ENCODE measurements around the gene OS9.

DNA sequence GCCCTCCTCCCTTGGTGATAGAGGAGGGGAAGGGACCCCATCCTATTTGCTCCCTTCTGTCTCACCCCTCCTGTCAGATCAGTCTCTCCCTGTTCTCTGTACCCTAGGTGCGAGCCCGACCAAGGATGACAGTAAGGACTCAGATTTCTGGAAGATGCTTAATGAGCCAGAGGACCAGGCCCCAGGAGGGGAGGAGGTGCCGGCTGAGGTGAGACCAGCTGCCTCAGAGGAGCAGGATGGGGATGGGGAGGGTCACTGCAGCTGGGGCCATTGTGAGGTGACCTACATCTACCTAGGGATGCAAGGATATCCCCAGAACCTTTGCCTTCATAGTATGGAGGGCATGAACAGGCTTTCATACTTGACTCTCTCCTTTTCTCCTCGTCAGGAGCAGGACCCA is 22.4 kb downstream of the OS9 start:
- TF ChIP-seq POLR2A (IDR thresholded peaks at IDR 0.05) (no peak), EP300 (IDR thresholded peaks at IDR 0.05) (no peak)
- TF ChIP-seq, protein P1, sequence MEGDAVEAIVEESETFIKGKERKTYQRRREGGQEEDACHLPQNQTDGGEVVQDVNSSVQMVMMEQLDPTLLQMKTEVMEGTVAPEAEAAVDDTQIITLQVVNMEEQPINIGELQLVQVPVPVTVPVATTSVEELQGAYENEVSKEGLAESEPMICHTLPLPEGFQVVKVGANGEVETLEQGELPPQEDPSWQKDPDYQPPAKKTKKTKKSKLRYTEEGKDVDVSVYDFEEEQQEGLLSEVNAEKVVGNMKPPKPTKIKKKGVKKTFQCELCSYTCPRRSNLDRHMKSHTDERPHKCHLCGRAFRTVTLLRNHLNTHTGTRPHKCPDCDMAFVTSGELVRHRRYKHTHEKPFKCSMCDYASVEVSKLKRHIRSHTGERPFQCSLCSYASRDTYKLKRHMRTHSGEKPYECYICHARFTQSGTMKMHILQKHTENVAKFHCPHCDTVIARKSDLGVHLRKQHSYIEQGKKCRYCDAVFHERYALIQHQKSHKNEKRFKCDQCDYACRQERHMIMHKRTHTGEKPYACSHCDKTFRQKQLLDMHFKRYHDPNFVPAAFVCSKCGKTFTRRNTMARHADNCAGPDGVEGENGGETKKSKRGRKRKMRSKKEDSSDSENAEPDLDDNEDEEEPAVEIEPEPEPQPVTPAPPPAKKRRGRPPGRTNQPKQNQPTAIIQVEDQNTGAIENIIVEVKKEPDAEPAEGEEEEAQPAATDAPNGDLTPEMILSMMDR (IDR thresholded peaks at IDR 0.05), result no peak
